Mesenchymal stem cell (in vitro differentiated cells and primary cell): ENCODE measurements around the gene AMOT.

Source experiments
- DNase-seq: peaks from one replicate; pipeline ENCODE4 v3.0.0-alpha.2; 2013
- H2AFZ ChIP-seq: one replicate; pipeline ENCODE4 v1.6.1; 2013; ENCODE audit warnings: low read depth, mild to moderate bottlenecking, control low read depth, inconsistent platforms, low read length, moderate library complexity
- H2AK5ac ChIP-seq: 2 replicates; pipeline ENCODE4 v1.6.1; 2013; ENCODE audit warnings: low read length, moderate library complexity, mild to moderate bottlenecking, inconsistent platforms; ENCODE audit not compliant: severe bottlenecking
- H2BK120ac ChIP-seq: one replicate; pipeline ENCODE4 v1.6.1; 2013; ENCODE audit warnings: low read depth, mild to moderate bottlenecking, inconsistent platforms, low read length, moderate library complexity
- H2BK12ac ChIP-seq, 2 experiments: one replicate each; pipeline ENCODE4 v1.6.1; 2013; ENCODE audit warnings: inconsistent platforms in 2 of 2, low read length in 2 of 2, mild to moderate bottlenecking in 2 of 2, moderate library complexity in 2 of 2, control low read depth in 1 of 2
- H2BK15ac ChIP-seq: one replicate; pipeline ENCODE4 v1.6.1; 2013; ENCODE audit warnings: mild to moderate bottlenecking, low read depth, inconsistent platforms; ENCODE audit not compliant: poor library complexity, severe bottlenecking
- H2BK5ac ChIP-seq: 2 replicates; pipeline ENCODE4 v1.6.1; 2013; ENCODE audit warnings: low read depth, mild to moderate bottlenecking, low read length, control low read depth, inconsistent platforms; ENCODE audit not compliant: poor library complexity, severe bottlenecking
- H3K14ac ChIP-seq, 2 experiments: one replicate each; pipeline ENCODE4 v1.6.1; 2013; ENCODE audit warnings: inconsistent platforms in 2 of 2, low read length in 2 of 2, control low read depth in 1 of 2, mild to moderate bottlenecking in 1 of 2, moderate library complexity in 1 of 2
- H3K18ac ChIP-seq, 2 experiments: one replicate each; pipeline ENCODE4 v1.6.1; 2013; ENCODE audit warnings: inconsistent platforms in 2 of 2, low read length in 2 of 2, control low read depth in 1 of 2, low read depth in 1 of 2, mild to moderate bottlenecking in 1 of 2
- H3K23ac ChIP-seq, 2 experiments: one replicate each; pipeline ENCODE4 v1.6.1; 2013; ENCODE audit warnings: inconsistent platforms in 2 of 2, low read length in 2 of 2, mild to moderate bottlenecking in 2 of 2, moderate library complexity in 2 of 2, control low read depth in 1 of 2
- H3K27ac ChIP-seq: 2 replicates; pipeline ENCODE4 v1.5.1; 2013; ENCODE audit warnings: mild to moderate bottlenecking, moderate library complexity, low read length, control low read depth, inconsistent platforms; ENCODE audit not compliant: poor library complexity, severe bottlenecking
- H3K27me3 ChIP-seq, 2 experiments: 2 replicates each; pipeline versions ENCODE4 v1.6.1 to v1.7.0; 2013; ENCODE audit warnings: low read length in 2 of 2, mild to moderate bottlenecking in 2 of 2, moderate library complexity in 2 of 2, control low read depth in 1 of 2, inconsistent platforms in 1 of 2; ENCODE audit not compliant: control insufficient read depth in 1 of 2, insufficient read depth in 1 of 2
- H3K36me3 ChIP-seq, 2 experiments: 2 replicates each; pipeline versions ENCODE4 v1.6.1 to v1.7.0; 2013; ENCODE audit warnings: low read length in 2 of 2, control low read depth in 1 of 2, inconsistent platforms in 1 of 2, low read depth in 1 of 2, mild to moderate bottlenecking in 1 of 2; ENCODE audit not compliant: insufficient read depth in 2 of 2, control insufficient read depth in 1 of 2
- H3K4ac ChIP-seq, 2 experiments: one replicate each; pipeline ENCODE4 v1.6.1; 2013; ENCODE audit warnings: inconsistent platforms in 2 of 2, low read length in 2 of 2, mild to moderate bottlenecking in 2 of 2, moderate library complexity in 2 of 2, control low read depth in 1 of 2, low read depth in 1 of 2
- H3K4me1 ChIP-seq: 2 replicates; pipeline ENCODE4 v1.6.1; 2013; ENCODE audit warnings: low read depth, low read length, control low read depth; ENCODE audit not compliant: control insufficient read depth, insufficient read depth
- H3K4me2 ChIP-seq: 2 replicates; pipeline ENCODE4 v1.6.1; 2013; ENCODE audit warnings: low read length, mild to moderate bottlenecking, inconsistent platforms; ENCODE audit not compliant: poor library complexity, severe bottlenecking
- H3K4me3 ChIP-seq, 2 experiments: 2 replicates each; pipeline versions ENCODE4 v1.5.1 to v1.7.0; 2013; ENCODE audit warnings: low read length in 2 of 2, mild to moderate bottlenecking in 2 of 2, control low read depth in 1 of 2, low read depth in 1 of 2; ENCODE audit not compliant: insufficient read depth in 1 of 2
- H3K79me1 ChIP-seq: replicated peaks from 2 replicates; pipeline ENCODE4 v1.6.1; 2013; ENCODE audit warnings: mild to moderate bottlenecking, control low read depth, low read length, inconsistent platforms; ENCODE audit not compliant: poor library complexity, severe bottlenecking
- H3K9ac ChIP-seq: 2 replicates; pipeline ENCODE4 v1.7.0; 2013; ENCODE audit warnings: mild to moderate bottlenecking, low read length, moderate library complexity
- H3K9me3 ChIP-seq: 2 replicates; pipeline ENCODE4 v1.7.0; 2013; ENCODE audit warnings: mild to moderate bottlenecking, low read length; ENCODE audit not compliant: control insufficient read depth
- H4K8ac ChIP-seq: one replicate; pipeline ENCODE4 v1.6.1; 2013; ENCODE audit warnings: inconsistent platforms, mild to moderate bottlenecking, low read length, moderate library complexity
- H4K91ac ChIP-seq: one replicate; pipeline ENCODE4 v1.6.1; 2013; ENCODE audit warnings: mild to moderate bottlenecking, low read length, inconsistent platforms
- WGBS: methylation state at CpG from one replicate; pipeline ENCODE4 v1.1.7; 2013; ENCODE audit warnings: mixed read lengths; 5-methylcytosine and 5-hydroxymethylcytosine counted together

The AMOT gene

GRCh38 chrX:112800971-112801775 lies 39.5 kb downstream of the AMOT start:
- no peak overlapping the region for H3K23ac ChIP-seq
- no peaks in the 10 kb centered on the region for H3K4me1 ChIP-seq
- H2BK15ac ChIP-seq, result no peak overlapping the region
- no peak overlapping the region for H2BK12ac ChIP-seq
- no peak overlapping the region for H3K4ac ChIP-seq
- H3K9me3 ChIP-seq, result peaks cover 12% of the 10 kb centered on the region
- no peak overlapping the region for H3K27ac ChIP-seq
- H4K8ac ChIP-seq, result no peak overlapping the region
- H3K27me3 ChIP-seq, result peaks cover 0 to 32% of the 10 kb centered on the region in 2 experiments
- H3K9ac ChIP-seq, result no peak overlapping the region
- no peak overlapping the region for H3K4me3 ChIP-seq
- no peak overlapping the region for H3K4me2 ChIP-seq
- no peak overlapping the region for H3K14ac ChIP-seq
- H3K36me3 ChIP-seq, result peaks cover 0 to 3% of the 10 kb centered on the region in 2 experiments
- 78% methylated on average over 11 of the region's 12 CpGs for WGBS
- no peak overlapping the region for H2AFZ ChIP-seq
- no peak overlapping the region for H2AK5ac ChIP-seq
- no peak overlapping the region for H2BK5ac ChIP-seq
- H2BK120ac ChIP-seq, result no peak overlapping the region
- H3K18ac ChIP-seq, result no peak overlapping the region
- no peak overlapping the region for H4K91ac ChIP-seq
- DNase-seq, result no peak
- no peaks in the 10 kb centered on the region for H3K79me1 ChIP-seq

GRCh38 chrX:112799425-112799824 lies 41.2 kb downstream of the AMOT start:
- WGBS, result no CpG with 5 or more reads among the region's 1 CpG
- no peak overlapping the region for H3K4me2 ChIP-seq
- no peaks in the 10 kb centered on the region for H3K4me1 ChIP-seq
- no peak overlapping the region for H3K18ac ChIP-seq
- no peak overlapping the region for H3K23ac ChIP-seq
- H2AK5ac ChIP-seq, result no peak overlapping the region
- peaks cover 0 to 27% of the 10 kb centered on the region in 2 experiments for H3K27me3 ChIP-seq
- H2BK120ac ChIP-seq, result no peak overlapping the region
- H3K4me3 ChIP-seq, result no peak overlapping the region
- peaks cover 12% of the 10 kb centered on the region for H3K9me3 ChIP-seq
- H4K8ac ChIP-seq, result no peak overlapping the region
- no peak overlapping the region for H3K9ac ChIP-seq
- H3K36me3 ChIP-seq, result peaks cover 0 to 3% of the 10 kb centered on the region in 2 experiments
- H2BK5ac ChIP-seq, result no peak overlapping the region
- no peak overlapping the region for H3K14ac ChIP-seq
- no peak overlapping the region for H3K4ac ChIP-seq
- H2BK15ac ChIP-seq, result no peak overlapping the region
- H4K91ac ChIP-seq, result no peak overlapping the region
- no peak overlapping the region for H2BK12ac ChIP-seq
- H3K79me1 ChIP-seq, result no peaks in the 10 kb centered on the region
- DNase-seq, result no peak
- H3K27ac ChIP-seq, result no peak overlapping the region
- H2AFZ ChIP-seq, result no peak overlapping the region

GRCh38 chrX:112798736-112799135 lies 41.9 kb downstream of the AMOT start:
- H2AFZ ChIP-seq, result no peak overlapping the region
- H3K14ac ChIP-seq, result no peak overlapping the region
- H3K79me1 ChIP-seq, result no peaks in the 10 kb centered on the region
- H3K36me3 ChIP-seq, result peaks cover 0 to 3% of the 10 kb centered on the region in 2 experiments
- no peak overlapping the region for H2BK15ac ChIP-seq
- H2AK5ac ChIP-seq, result no peak overlapping the region
- no peak overlapping the region for H2BK120ac ChIP-seq
- H3K9me3 ChIP-seq, result peaks cover 12% of the 10 kb centered on the region
- H3K27ac ChIP-seq, result no peak overlapping the region
- no peak overlapping the region for H2BK12ac ChIP-seq
- H3K27me3 ChIP-seq, result peaks cover 0 to 23% of the 10 kb centered on the region in 2 experiments
- no peak overlapping the region for H3K18ac ChIP-seq
- H3K23ac ChIP-seq, result no peak overlapping the region
- no peak overlapping the region for H3K9ac ChIP-seq
- no peaks in the 10 kb centered on the region for H3K4me1 ChIP-seq
- no peak overlapping the region for H4K91ac ChIP-seq
- no peak overlapping the region for H3K4me3 ChIP-seq
- no peak overlapping the region for H3K4ac ChIP-seq
- DNase-seq, result no peak
- H4K8ac ChIP-seq, result no peak overlapping the region
- no CpG with 5 or more reads among the region's 2 CpGs for WGBS
- no peak overlapping the region for H2BK5ac ChIP-seq
- no peak overlapping the region for H3K4me2 ChIP-seq

- no peak overlapping the region for H3K4me3 ChIP-seq
- H2BK120ac ChIP-seq, result no peak overlapping the region
- no peak overlapping the region for H3K18ac ChIP-seq
- H4K8ac ChIP-seq, result no peak overlapping the region
- H3K36me3 ChIP-seq, result peaks cover 4% of the 10 kb centered on the region in 2 experiments
- 100% methylated on average over 2 of the region's 4 CpGs for WGBS
- H3K27ac ChIP-seq, result no peak overlapping the region
- H2BK12ac ChIP-seq, result no peak overlapping the region
- H3K23ac ChIP-seq, result no peak overlapping the region
- H3K79me1 ChIP-seq, result no peaks in the 10 kb centered on the region
- H3K4ac ChIP-seq, result no peak overlapping the region
- H3K27me3 ChIP-seq, result peaks cover 0 to 15% of the 10 kb centered on the region in 2 experiments
- H3K9ac ChIP-seq, result no peak overlapping the region
- H2AFZ ChIP-seq, result no peak overlapping the region
- H2BK5ac ChIP-seq, result no peak overlapping the region
- H3K14ac ChIP-seq, result no peak overlapping the region
- H4K91ac ChIP-seq, result no peak overlapping the region
- no peaks in the 10 kb centered on the region for H3K4me1 ChIP-seq
- H3K9me3 ChIP-seq, result no peaks in the 10 kb centered on the region
- H2BK15ac ChIP-seq, result no peak overlapping the region
- H2AK5ac ChIP-seq, result no peak overlapping the region
- no peak overlapping the region for H3K4me2 ChIP-seq
- DNase-seq, result no peak
These were observed 50.7 kb downstream of the AMOT start for GRCh38 chrX:112789931-112790330.
